Stimulated activated CD8-positive, alpha-beta memory T cell treated with anti-CD3 and anti-CD28 coated beads, Interleukin-7, amount 100 ng/mL, for 4 hours (primary cell): ENCODE measurements around the gene GLRA3.
"Not testable (repeated sequence)": the region's sequence is repeated elsewhere in the genome, so short reads cannot be mapped to it uniquely, and the experiment has no call there.

Experiments used
- DNase-seq, 2 donors: peaks; one replicate each; pipeline ENCODE4 v3.0.0-alpha.2; 2020; ENCODE audit warnings: low read depth in 2 of 2

GLRA3 gene

DNA sequence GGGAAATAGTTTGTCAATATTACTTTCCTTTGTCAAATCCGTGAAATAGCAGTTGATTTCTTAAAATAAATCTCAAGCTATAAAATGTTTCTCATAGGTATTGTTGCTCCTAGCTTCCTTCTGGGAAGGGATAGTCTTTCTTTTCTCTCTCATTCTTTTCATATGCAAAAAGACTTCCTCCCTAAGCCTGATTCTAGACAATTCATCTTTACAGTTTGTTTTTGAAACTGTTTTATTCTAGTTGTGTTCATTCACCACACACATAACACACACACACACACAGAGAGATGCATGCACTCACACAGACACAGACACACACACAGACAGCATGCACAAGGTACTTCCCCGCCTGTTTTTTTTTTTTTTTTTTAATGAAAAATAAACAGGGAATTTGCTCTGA is 18.2 kb downstream of the GLRA3 start:
- DNase-seq, result no peak

GRCh38 chr4:174808836-174809235 is 20.2 kb downstream of the GLRA3 start:
- DNase-seq, result no peak

DNA sequence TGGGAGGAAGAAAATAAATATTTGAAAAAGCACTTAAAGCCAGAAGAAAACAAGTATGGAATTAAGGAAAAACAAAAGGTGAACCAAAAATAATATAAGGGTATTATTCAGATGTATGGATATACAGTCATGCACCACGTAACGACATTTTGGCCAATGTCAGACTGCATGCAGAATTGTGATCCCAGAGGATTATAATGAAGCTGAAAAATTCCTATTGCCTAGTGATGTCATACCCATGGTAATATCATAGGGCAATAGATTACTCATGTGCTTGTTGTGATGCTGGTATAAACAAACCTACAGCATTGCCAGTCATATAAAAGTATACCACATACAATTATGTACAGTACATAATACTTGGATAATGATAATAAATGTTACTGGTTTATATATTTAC is 20.9 kb downstream of the GLRA3 start:
- DNase-seq, result no peak

DNA sequence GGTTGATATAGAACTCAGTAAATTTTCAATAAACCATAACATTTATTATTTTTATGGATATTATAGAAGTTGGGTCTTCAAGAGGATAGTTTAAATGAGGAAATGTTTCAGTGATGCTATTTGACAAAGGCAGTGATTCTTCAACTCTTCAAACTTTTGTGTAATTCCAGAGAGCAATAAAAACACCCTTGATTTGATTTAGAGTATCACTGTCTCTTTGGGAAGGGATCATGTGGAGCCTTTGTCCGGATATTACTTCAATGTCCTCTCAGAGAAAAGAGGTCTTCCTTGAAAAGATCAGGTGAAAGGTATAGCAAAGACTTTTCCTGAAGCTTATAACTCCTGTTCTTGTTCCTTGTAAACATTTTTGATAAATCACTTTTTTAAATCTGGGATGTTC is 23.3 kb downstream of the GLRA3 start:
- DNase-seq, result no peak

DNA sequence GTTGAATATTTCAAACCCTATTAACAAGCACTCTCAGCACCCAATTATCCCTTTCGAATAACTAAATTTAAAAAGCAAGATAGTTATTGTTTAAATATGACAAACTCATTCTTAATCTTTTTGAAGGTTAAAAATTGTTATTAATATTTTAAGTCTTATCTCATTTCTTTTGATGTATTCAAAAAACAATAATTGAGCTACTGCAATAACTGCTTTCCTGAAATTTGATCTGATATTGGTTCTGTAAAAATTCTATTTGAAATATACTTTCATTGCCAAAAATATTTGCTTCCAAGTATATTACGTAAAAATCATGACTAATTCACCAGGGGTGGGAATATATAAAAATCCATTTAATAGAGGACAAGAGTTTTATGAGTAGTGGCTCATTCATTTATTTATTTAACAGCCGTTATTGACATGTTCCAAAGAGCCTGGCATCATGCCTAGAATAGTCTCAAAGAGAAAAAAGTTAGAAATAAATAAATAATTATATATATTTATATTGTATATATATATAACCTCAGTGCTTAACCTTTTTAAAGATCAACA is 34.4 kb downstream of the GLRA3 start:
- no peak for DNase-seq

GRCh38 chr4:174789657-174790056 is 39.4 kb downstream of the GLRA3 start:
- DNase-seq, result no peak

GRCh38 chr4:174778274-174778986 is 50.6 kb downstream of the GLRA3 start:
- not testable (repeated sequence) for DNase-seq

- no peak for DNase-seq
Observed at GRCh38 chr4:174775366-174775765, 53.7 kb downstream of the GLRA3 start.

GRCh38 chr4:174764105-174764729 is 64.8 kb downstream of the GLRA3 start:
- DNase-seq, result no peak

DNA sequence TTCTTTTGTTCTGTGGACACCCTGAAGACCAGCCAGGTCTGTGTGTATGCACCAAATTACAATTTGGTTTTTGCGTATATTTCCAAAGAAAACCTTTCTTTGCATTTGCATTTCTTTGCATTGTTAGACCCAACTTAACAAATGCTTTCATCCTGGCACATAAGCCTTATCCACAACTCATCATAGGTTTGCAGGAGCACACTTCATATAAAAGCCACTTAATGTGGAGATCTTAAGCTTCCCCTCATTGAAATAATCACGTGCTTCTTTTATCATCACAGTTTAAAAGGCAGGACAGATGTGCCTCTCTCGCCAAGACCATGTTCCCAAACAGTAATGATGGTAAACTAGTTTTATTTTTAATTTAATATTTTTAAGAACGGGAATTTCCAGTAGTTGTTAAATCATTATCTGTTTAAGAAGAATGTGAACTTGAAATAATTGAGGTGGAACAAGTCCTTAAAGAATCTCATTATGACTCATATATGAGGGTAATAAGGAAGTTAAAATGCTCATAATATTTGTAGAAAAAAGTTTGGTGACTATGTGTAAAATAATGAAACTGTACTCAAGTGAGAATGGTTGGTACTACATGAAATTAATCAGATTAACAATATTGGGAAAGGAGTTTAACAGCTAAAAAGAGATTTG is 65.5 kb downstream of the GLRA3 start:
- DNase-seq, result no peak

DNA sequence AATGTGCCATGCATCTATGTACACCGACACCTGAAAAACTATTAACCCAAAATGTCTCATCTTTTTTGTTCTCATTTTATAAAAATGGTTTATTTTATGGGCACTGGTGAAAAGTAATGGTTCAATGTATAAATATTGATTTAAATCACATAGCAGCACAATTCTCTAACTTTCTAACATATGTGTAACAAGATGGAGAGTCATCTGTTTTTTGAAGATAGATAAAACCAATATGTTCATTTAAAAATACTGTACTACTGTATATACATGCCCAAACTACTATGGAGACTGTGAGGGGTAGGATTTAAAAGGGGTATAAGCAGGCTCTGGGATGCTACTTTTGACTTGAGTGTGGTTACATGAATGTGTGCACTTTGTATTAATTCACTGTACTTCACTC is 67.6 kb downstream of the GLRA3 start:
- no peak for DNase-seq

- DNase-seq, result no peak
Observed at GRCh38 chr4:174757736-174758135, 71.3 kb downstream of the GLRA3 start.

- DNase-seq, result no peak
Observed at GRCh38 chr4:174753021-174753420, 76.0 kb downstream of the GLRA3 start.

- no peak for DNase-seq
Observed at GRCh38 chr4:174752026-174752425, 77.0 kb downstream of the GLRA3 start.

DNA sequence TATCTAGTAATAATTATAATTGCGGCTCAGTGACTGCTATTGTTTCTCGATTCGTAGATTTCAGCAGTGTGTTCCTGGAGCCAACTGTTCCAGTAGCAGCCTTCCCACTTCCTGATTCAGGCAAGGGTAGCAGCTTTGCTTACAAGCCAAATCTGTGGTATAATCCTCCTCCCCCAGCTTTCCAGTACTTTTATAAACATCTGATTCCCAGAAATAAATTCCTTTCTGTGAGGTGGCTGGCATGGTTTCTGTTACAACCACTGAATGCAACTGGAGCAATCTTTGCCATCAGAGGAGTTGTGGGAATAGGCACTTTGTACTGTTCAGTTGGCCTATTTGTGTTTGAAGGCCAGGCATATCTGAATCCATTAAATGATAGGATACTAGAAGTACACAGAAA is 80.0 kb downstream of the GLRA3 start:
- no peak for DNase-seq

GRCh38 chr4:174746710-174747109 is 82.3 kb downstream of the GLRA3 start:
- DNase-seq, result no peak

DNA sequence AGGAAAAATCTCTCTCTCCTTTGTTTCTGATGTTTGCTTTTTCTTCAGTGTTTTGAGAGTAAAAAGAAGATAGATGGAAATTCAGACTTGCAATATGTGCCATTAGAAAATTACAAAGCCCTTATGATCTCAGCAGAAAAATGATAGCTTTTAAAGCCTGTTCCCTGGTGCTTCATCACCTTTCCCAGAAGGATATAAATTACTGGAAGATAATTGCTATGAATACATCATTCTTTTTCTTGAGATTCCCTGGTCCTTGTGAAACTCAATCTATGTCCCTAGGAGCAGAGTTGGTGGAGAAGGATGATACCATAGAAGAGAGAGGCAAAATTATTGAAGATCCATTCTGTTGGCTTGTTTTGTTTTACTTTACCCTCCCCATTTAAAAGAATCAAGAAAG is 86.5 kb downstream of the GLRA3 start:
- DNase-seq, result no peak

DNA sequence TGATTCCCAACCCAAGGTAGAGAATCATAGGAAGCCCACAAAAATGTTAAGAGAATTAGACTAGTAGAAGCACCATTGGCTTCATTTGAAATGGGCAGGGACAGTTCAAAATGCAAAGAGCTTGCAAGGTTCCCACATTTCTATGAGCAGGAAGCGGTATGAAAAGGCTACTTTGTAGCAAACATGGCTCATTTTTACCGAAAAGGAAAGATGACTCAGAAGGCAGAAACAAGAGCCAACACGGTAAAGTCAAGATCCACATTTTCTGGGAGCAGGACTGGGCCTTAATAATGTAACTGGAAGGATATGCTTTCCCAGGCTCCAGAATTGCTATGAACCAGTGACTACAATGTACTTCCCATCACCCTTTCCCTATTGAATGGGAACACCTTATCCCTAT is 89.5 kb downstream of the GLRA3 start:
- DNase-seq, result no peak

- DNase-seq, result no peak
Observed at GRCh38 chr4:174734181-174734580, 94.9 kb downstream of the GLRA3 start.

DNA sequence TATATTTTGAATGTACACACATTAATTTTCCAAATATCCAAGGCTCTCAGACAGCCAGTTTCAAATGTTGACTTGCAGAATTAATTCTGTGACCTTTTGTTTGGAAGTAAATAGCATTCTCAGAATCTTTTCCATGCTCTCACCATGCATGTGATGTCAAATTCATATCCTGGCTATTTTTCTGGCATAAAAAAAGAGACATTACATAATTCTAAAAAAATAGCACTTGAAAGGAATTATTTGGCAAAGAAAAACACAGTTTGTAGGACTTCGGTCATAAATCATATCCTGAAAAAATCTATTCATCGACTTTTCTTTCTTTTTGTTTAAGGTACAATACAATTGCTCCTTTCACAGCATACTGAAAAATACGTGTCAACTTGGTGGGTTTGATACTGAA is 111.2 kb downstream of the GLRA3 start:
- no peak for DNase-seq

DNA sequence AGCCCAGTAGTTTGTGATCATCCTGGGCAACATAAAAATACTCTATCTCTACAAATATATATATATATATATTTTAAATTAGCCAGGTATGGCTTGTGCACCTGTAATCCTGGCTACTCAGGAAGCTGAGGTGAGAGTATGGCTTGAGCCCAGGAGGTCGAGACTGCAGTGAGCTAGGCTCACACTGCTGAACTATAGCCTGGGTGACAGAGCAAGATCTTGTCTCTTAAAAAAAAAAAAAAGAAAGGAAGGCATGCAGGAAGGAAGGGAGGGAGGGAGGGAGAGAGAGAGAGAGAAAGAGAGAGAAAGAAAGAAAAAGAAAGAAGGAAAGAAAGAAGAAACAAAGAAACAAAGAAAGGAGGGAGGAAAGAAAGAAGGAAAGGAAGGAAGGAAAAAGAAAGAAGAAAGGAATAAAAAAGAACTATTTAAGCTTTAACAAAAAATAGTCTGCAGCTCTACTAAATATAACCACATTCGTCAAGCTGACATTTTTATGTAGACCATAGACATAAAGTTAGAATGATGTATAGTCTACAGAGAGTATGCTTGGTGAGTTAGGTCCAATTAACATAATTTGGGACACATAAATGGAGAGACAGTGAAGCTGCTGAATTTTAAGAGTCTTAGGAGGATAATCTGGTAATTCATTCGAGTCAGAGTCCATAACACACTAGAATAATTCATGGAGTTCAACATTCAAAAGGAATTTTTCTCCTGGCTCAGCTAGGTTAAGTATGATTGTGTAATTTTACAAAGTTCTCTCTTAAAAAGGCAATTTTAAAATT is 111.9 kb downstream of the GLRA3 start:
- DNase-seq, result no peak
